K562 (cell line): ENCODE data around the gene TRMT112. TPM values are rescaled to one million over a fixed set of nuclear protein-coding genes. Genes with fewer than 3 reads are reported as not detected.

ENCODE experiments used
- ATAC-seq: fragments of 200-7000 bp; cut with Tn5 transposase; 3 replicates; pipeline ENCODE4 v1.9.1; 2020; ENCODE audit warnings: moderate library complexity
- BruUV-seq: library from RNA; stranded (reverse); fragments of 400-500 nt; replicated peaks from 2 replicates; lab custom pipeline; 2021; lab: Mats Ljungman, UMichigan
- CTCF ChIA-PET: fragments of 300-600 bp; formaldehyde crosslinking; extraction: SDS; loops from one replicate; lab custom pipeline; 2021; ENCODE audit warnings: low intra/inter-chr PET ratio; lab: Yijun Ruan, JAX
- POLR2A ChIA-PET: fragments of 300-600, 350-650 bp; sonication (Branson Sonifier 250); formaldehyde crosslinking; extraction: SDS; loops from one replicate; lab custom pipeline; 2021; ENCODE audit warnings: antibody characterized with exemption, inconsistent platforms; lab: Yijun Ruan, JAX
- DNase-seq, 4 experiments: peaks; one replicate each; pipeline versions ENCODE4 v3.0.0 to v3.0.0-alpha.2; 2011 to 2018; ENCODE audit warnings: low spot score in 3 of 4, mixed read lengths in 3 of 4; ENCODE audit errors: extremely low read depth in 1 of 4
- FAIRE-seq: peaks from 2 replicates; lab custom pipeline; 2011; peaks lifted over from hg19 to GRCh38; lab: Jason Lieb, UNC
- H2AFZ ChIP-seq: 2 replicates; pipeline ENCODE4 v1.6.0; 2011; ENCODE audit warnings: low read depth, low read length, control low read depth, inconsistent platforms
- H3K27ac ChIP-seq: fragments of 200-600 bp; 3 replicates; pipeline ENCODE4 v1.8.0; 2011; ENCODE audit warnings: low read depth, mild to moderate bottlenecking, control low read depth, inconsistent platforms, low read length, moderate library complexity, mixed read lengths; ENCODE audit errors: extremely low read depth
- H3K27me3 ChIP-seq, 2 experiments: fragments of 300-600 bp in 1 of 2; 2 replicates in 1 of 2; 3 replicates in 1 of 2; pipeline versions ENCODE4 v1.6.0 to v1.8.0; 2011; ENCODE audit warnings: inconsistent platforms in 2 of 2, low read length in 2 of 2, mild to moderate bottlenecking in 1 of 2, mixed read lengths in 1 of 2, moderate library complexity in 1 of 2; ENCODE audit not compliant: control insufficient read depth in 2 of 2, insufficient read depth in 2 of 2
- H3K36me3 ChIP-seq: fragments of 300-600 bp; 3 replicates; pipeline ENCODE4 v1.8.0; 2011; ENCODE audit warnings: mild to moderate bottlenecking, low read length, inconsistent platforms; ENCODE audit not compliant: control insufficient read depth, insufficient read depth
- H3K4me1 ChIP-seq, 2 experiments: fragments of 200-600 bp in 1 of 2; replicated peaks in 1 of 2; 2 replicates in 1 of 2; 3 replicates in 1 of 2; pipeline versions ENCODE4 v1.5.1 to v1.8.0; 2011; ENCODE audit warnings: inconsistent platforms in 2 of 2, low read length in 2 of 2, mild to moderate bottlenecking in 1 of 2, mixed read lengths in 1 of 2, moderate library complexity in 1 of 2; ENCODE audit not compliant: control insufficient read depth in 2 of 2, insufficient read depth in 2 of 2
- H3K4me2 ChIP-seq: 2 replicates; pipeline ENCODE4 v1.6.1; 2011; ENCODE audit warnings: low read length, control low read depth, inconsistent platforms, mixed read lengths; ENCODE audit not compliant: insufficient read depth
- H3K4me3 ChIP-seq: fragments of 200-600 bp; sonication (generic), shearing (Covaris generic); 2 replicates; pipeline ENCODE4 v1.5.1; 2016; ENCODE audit warnings: control low read depth, inconsistent platforms
- H3K79me2 ChIP-seq: fragments of 200-600 bp; 3 replicates; pipeline ENCODE4 v1.8.0; 2011; ENCODE audit warnings: low read length, inconsistent platforms; ENCODE audit not compliant: control insufficient read depth, insufficient read depth
- H3K9ac ChIP-seq, 2 experiments: 2 replicates each; pipeline versions ENCODE4 v1.6.0 to v1.6.1; 2011; ENCODE audit warnings: low read depth in 2 of 2, low read length in 2 of 2, control low read depth in 1 of 2, inconsistent platforms in 1 of 2, mild to moderate bottlenecking in 1 of 2, mixed read lengths in 1 of 2; ENCODE audit not compliant: insufficient read depth in 1 of 2
- H3K9me1 ChIP-seq: one replicate; pipeline ENCODE4 v1.6.0; 2011; ENCODE audit warnings: inconsistent platforms, mild to moderate bottlenecking, low read length, moderate library complexity; ENCODE audit not compliant: control insufficient read depth, insufficient read depth
- H3K9me3 ChIP-seq: replicated peaks from 2 replicates; pipeline ENCODE4 v1.5.1; 2011; ENCODE audit warnings: low read depth, low read length, inconsistent platforms; ENCODE audit not compliant: control insufficient read depth, insufficient read depth
- H4K20me1 ChIP-seq: replicated peaks from 2 replicates; pipeline ENCODE4 v1.6.1; 2011; ENCODE audit warnings: low read length, inconsistent platforms, mixed read lengths; ENCODE audit not compliant: control insufficient read depth, insufficient read depth
- CBX3 ChIP-seq, 2 experiments: IDR thresholded peaks; 1 replicate in 1 of 2; 2 replicates in 1 of 2; pipeline ENCODE4 v1.6.1; 2012; ENCODE audit warnings: inconsistent platforms in 2 of 2, low read length in 2 of 2, borderline replicate concordance in 1 of 2, control low read depth in 1 of 2
- CC2D1A ChIP-seq: fragments of 450-650 bp; IDR thresholded peaks from 2 replicates; pipeline ENCODE4 v1.6.1; 2017; ENCODE audit warnings: mild to moderate bottlenecking
- CEBPZ ChIP-seq: fragments of 150-350 bp; IDR thresholded peaks from 2 replicates; pipeline ENCODE4 v1.6.1; 2014; ENCODE audit warnings: low read depth, mild to moderate bottlenecking, low read length, borderline replicate concordance
- ETV6 ChIP-seq, 3 experiments: fragments of 150-350 bp in 1 of 3; sonication (generic) in 1 of 3; formaldehyde crosslinking in 1 of 3; IDR thresholded peaks; 2 replicates each; pipeline versions ENCODE4 v1.6.1 to v1.8.0; 2014 to 2022; ENCODE audit warnings: borderline replicate concordance in 2 of 3, low read depth in 2 of 3, antibody characterized with exemption in 1 of 3, low read length in 1 of 3, mild to moderate bottlenecking in 1 of 3, missing genetic modification reagents in 1 of 3
- FOXM1 ChIP-seq, 2 experiments: fragments of 450-650 bp in 1 of 2; sonication (generic) in 1 of 2; formaldehyde crosslinking in 1 of 2; IDR thresholded peaks; 2 replicates each; pipeline versions ENCODE4 v1.6.1 to v1.9.0; 2017 to 2022; ENCODE audit warnings: low read depth in 2 of 2, mild to moderate bottlenecking in 2 of 2, missing genetic modification reagents in 1 of 2, moderate library complexity in 1 of 2
- MEIS2 ChIP-seq: fragments of 450-650 bp; IDR thresholded peaks from 2 replicates; pipeline ENCODE4 v1.6.1; 2014; ENCODE audit warnings: mild to moderate bottlenecking; ENCODE audit not compliant: partially characterized antibody
- NONO ChIP-seq, 2 experiments: fragments of 200-400 bp in 1 of 2; fragments of 450-650 bp in 1 of 2; formaldehyde crosslinking in 1 of 2; IDR thresholded peaks; 2 replicates each; pipeline ENCODE4 v1.6.1; 2017; ENCODE audit warnings: low read depth in 2 of 2, mild to moderate bottlenecking in 2 of 2, moderate library complexity in 2 of 2, low read length in 1 of 2
- NRF1 ChIP-seq, 2 experiments: fragments of 450-650 bp; IDR thresholded peaks in 1 of 2; conservative IDR thresholded peaks in 1 of 2; 2 replicates each; pipeline ENCODE4 v1.6.1; 2014; ENCODE audit warnings: mild to moderate bottlenecking in 2 of 2
- PHF8 ChIP-seq: fragments of 200-600 bp; sonication (generic); IDR thresholded peaks from 2 replicates; pipeline ENCODE4 v1.6.1; 2012; ENCODE audit warnings: mixed run types, mild to moderate bottlenecking, inconsistent platforms, low read length, moderate library complexity, borderline replicate concordance
- STAT5A ChIP-seq: IDR thresholded peaks from 2 replicates; pipeline ENCODE4 v1.6.1; 2012; ENCODE audit warnings: low read length, inconsistent platforms, borderline replicate concordance
- ZNF174 ChIP-seq: fragments of 250-450 bp; sonication (Bioruptor Pico); IDR thresholded peaks from 2 replicates; pipeline ENCODE4 v1.4.0; 2020; ENCODE audit warnings: mild to moderate bottlenecking
- WGBS: fragments of 100-300 bp; shearing (Covaris generic); methylation state at CpG from one replicate; pipeline ENCODE4 v1.1.6; 2016; ENCODE audit warnings: low coverage, mixed read lengths; ENCODE audit not compliant: insufficient coverage; ENCODE audit errors: missing lambda C conversion rate; 5-methylcytosine and 5-hydroxymethylcytosine counted together
- in situ Hi-C: fragments of 300-500 bp; cut with MboI; formaldehyde crosslinking; loops from 4 replicates; pipeline ENCODE4 v1.15.0; 2018; ENCODE audit warnings: inconsistent platforms, mixed read lengths
- intact Hi-C: fragments of 100-400 bp; cut with micrococcal nuclease; formaldehyde crosslinking; loops from 2 replicates; pipeline ENCODE4 v1.14.2; 2022
- polyA plus RNA-seq, 8 experiments: library from polyadenylated mRNA; depleted of rRNA in 4 of 8; stranded (reverse) in 5 of 8; unstranded in 3 of 8; fragments of >200 nt; fragmentation: Nextera tagmentation in 2 of 8; fragmentation: Illumina TruSeq in 1 of 8; extraction: Ambion mirVana in 2 of 8; extraction: Trizol in 1 of 8; gene quantifications; 2 replicates each; pipeline versions ENCODE4 v1.2.1 to v1.2.3, GENCODE V29; 2011 to 2014; ENCODE audit warnings: inconsistent platforms in 1 of 8, missing spikeins in 1 of 8
- total RNA-seq, 7 experiments: library from RNA; depleted of rRNA in 6 of 7; stranded (reverse); fragments of >200 nt in 6 of 7; fragmentation: Illumina TruSeq in 2 of 7; extraction: Trizol in 2 of 7; gene quantifications; 2 replicates each; pipeline versions ENCODE4 v1.2.1 to v1.2.3, GENCODE V29; 2011 to 2021; ENCODE audit warnings: low replicate concordance in 1 of 7
- TF ChIP-seq, protein P1 (sequence below), 2 experiments: fragments of 450-650 bp; conservative IDR thresholded peaks; 2 replicates each; pipeline ENCODE4 v1.6.1; 2017; ENCODE audit warnings: mild to moderate bottlenecking in 2 of 2, moderate library complexity in 2 of 2

TRMT112 gene
- total and polyA plus RNA-seq, 9 of the 15 experiments (the other 6 are each of a cell fraction or from before 2014, with no cell fraction given): 162 to 444 (median 300) TPM

GRCh38 chr11:64334764-64335735, 17.7 kb upstream of the TRMT112 start (continued):
- peak in 1 of 2 experiments; percentile 81; a peak in 1 of 4 replicates for TF ChIP-seq NONO (IDR thresholded peaks at IDR 0.05; ENCODE audit: low read depth in 2 of 2, low read length in 1 of 2)
- TF ChIP-seq, protein P1, sequence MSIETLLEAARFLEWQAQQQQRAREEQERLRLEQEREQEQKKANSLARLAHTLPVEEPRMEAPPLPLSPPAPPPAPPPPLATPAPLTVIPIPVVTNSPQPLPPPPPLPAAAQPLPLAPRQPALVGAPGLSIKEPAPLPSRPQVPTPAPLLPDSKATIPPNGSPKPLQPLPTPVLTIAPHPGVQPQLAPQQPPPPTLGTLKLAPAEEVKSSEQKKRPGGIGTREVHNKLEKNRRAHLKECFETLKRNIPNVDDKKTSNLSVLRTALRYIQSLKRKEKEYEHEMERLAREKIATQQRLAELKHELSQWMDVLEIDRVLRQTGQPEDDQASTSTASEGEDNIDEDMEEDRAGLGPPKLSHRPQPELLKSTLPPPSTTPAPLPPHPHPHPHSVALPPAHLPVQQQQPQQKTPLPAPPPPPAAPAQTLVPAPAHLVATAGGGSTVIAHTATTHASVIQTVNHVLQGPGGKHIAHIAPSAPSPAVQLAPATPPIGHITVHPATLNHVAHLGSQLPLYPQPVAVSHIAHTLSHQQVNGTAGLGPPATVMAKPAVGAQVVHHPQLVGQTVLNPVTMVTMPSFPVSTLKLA (conservative IDR thresholded peaks at IDR 0.05): peak; percentile 75 to 90
- TF ChIP-seq ZNF174: no peak
- TF ChIP-seq CC2D1A: peak; percentile 87; the same call in 1 of the 2 replicates

DNA sequence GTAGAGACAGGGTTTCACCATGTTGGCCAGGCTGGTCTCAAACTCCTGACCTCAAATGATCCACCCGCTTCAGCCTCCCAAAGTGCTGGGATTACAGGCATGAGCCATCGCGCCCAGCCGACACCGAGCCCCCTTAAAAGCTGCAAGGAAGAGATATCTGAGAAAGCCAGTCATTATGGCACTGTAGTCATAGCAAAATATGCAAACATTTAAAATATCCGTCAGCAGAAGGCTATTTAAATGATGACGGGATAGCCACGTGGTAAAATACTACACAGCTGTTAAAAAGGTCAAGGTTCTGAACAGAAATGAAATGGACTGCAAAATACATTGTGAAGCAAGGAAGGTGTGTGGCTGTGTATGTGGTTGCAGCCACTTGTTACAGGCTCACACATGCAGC, 16.2 kb upstream of the TRMT112 start:
- Histone ChIP-seq H3K36me3 (no peaks in the 10 kb centered on the region; the same call in 2 of the 3 replicates), H2AFZ (no peak overlapping the region), H3K4me2 (no peak overlapping the region), H3K4me1 (peaks cover 39 to 50% of the 10 kb centered on the region in 2 experiments), H3K27me3 (no peaks in the 10 kb centered on the region), H3K4me3 (no peak overlapping the region), H3K9ac (no peak overlapping the region), H3K9me1 (no peaks in the 10 kb centered on the region), H4K20me1 (no peaks in the 10 kb centered on the region), H3K79me2 (no peaks in the 10 kb centered on the region), H3K27ac (no peak overlapping the region), H3K9me3 (no peaks in the 10 kb centered on the region; the same call in 1 of the 2 replicates)
- no TSS peak for BruUV-seq
- ChIA-PET CTCF (no interaction called here), POLR2A (interaction anchor here (1.2 to 1.6 kb wide), 2 partner anchors 9 to 16 kb away, joined by 3 to 6 read pairs; partner anchors contain the start of genes PRDX5 and TRMT112)
- in situ Hi-C loops: no loop called here
- intact Hi-C loops: no loop called here
- no peak for DNase-seq
- FAIRE-seq: no peak
- no peak for ATAC-seq
- 35% methylated on average over 8 of the region's 8 CpGs for WGBS
- TF ChIP-seq PHF8: no peak
- no peak for TF ChIP-seq CEBPZ
- peak; percentile 32 for TF ChIP-seq MEIS2
- no peak for TF ChIP-seq CBX3 (IDR thresholded peaks at IDR 0.05; ENCODE audit: borderline replicate concordance in 1 of 2, low read length in 2 of 2)
- peak; percentile 18; the same call in 1 of the 2 replicates for TF ChIP-seq FOXM1 (IDR thresholded peaks at IDR 0.05; ENCODE audit: low read depth)
- no peak for TF ChIP-seq FOXM1 (CRISPR knock-in tag; IDR thresholded peaks at IDR 0.05; ENCODE audit: low read depth)
- no peak for TF ChIP-seq NRF1 (conservative IDR thresholded peaks at IDR 0.05 in 1 of 2, IDR thresholded peaks at IDR 0.05 in 1 of 2)
- TF ChIP-seq ETV6 (IDR thresholded peaks at IDR 0.05; ENCODE audit: borderline replicate concordance in 1 of 2, low read depth in 2 of 2, low read length in 1 of 2): no peak
- no peak for TF ChIP-seq ETV6 (CRISPR knock-in tag; IDR thresholded peaks at IDR 0.05; ENCODE audit: borderline replicate concordance)
- no peak for TF ChIP-seq STAT5A
